GM21619 (cell line): ENCODE data around the gene TUNAR.
"Not testable (repeated sequence)": the region's sequence is repeated elsewhere in the genome, so short reads cannot be mapped to it uniquely, and the experiment has no call there.

ENCODE experiments used
- ATAC-seq: cut with Tn5 transposase; IDR thresholded peaks from one replicate; pipeline ENCODE4 v1.9.1; 2021; ENCODE audit not compliant: unreplicated experiment

TUNAR gene

DNA sequence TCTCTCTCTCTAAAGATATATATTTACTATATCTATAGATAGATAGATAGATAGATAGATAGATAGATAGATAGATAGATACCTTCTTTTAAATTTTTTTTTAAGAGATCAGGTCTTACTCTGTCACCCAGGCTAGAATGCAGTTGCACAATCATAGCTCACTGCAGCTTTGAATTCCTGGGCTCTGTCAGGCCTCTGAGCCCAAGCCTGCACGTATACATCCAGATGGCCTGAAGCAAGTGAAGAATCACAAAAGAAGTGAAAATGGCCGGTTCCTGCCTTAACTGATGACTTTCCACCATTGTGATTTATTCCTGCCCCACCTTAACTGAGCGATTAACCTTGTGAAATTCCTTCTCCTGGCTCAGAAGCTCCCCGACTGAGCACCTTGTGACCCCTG lies 91.4 kb downstream of the TUNAR start:
- not testable (repeated sequence) for ATAC-seq
